ENCODE measurements around the gene LCOR.
"Not testable (repeated sequence)": the region's sequence is repeated elsewhere in the genome, so short reads cannot be mapped to it uniquely, and the experiment has no call there.

The LCOR gene

GRCh38 chr10:97016728-97017473, 184.8 kb downstream of the LCOR start:
- no peak for DNase-seq

DNA sequence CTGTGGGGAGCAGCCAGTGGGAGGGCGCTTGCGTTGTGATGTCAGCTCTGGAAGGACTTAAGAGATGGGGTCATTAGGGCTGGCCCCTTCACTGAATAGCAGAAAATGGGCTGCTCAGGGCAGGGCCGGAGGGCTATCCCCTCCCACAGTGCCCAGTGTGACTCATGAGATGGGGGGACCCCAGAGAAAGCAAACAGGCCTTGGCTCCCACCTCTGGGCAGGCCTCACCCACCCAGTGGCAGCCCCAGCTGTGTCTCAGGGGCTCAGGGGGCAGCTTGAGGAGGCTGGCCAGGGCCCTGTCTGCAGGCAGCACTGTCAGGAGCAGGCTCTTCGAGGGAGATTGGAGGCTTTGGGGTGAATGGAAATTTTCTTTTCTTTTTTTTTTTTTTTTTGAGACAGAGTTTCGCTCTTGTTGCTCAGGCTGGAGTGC, 185.4 kb downstream of the LCOR start:
- DNase-seq, result no peak

DNA sequence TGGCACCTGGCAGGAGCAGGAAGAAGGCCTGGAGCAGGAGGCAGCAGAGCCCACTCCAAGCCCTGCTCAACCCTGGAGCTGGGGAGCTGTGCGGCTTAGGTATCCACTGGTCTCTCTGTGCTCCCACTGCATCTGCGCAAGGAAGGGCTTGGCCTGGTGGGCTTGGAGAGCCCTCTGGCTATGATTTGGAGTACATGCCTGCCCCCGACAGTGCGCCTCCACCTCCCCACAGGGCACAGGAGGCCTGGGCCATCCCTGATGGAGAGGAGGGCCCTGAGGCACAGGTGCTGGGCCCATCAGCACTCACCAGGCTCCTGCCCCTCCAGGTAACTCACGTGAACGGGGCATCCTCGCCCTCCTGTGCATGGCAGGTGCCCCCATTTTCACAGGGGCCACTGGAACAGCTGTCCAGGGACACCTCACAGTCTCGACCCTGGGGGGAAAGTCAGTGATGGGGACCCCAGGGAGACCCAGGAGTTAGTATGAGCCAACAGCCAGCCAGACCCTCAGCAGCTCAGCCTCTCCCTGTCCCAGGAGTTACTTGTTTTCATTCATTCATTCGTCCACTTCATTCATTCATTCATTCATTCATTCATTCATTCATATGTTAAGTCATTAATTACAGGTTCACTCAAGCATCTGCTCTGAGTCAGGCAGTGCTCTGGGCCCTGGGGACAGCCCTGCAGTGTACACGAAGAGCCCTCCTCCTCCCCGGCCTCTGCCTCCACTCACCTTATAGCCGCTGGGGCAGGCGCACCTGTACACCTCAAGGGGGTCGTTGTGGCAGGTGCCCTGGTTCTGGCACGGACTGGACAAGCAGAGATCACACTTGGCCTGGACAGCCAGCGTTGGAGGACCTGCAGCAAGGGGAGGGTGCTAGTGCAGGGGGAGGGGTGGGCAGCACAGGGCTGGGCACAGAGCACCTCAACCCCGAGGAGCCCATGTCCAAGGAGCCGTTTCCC, 186.4 kb downstream of the LCOR start:
- no peak for DNase-seq

DNA sequence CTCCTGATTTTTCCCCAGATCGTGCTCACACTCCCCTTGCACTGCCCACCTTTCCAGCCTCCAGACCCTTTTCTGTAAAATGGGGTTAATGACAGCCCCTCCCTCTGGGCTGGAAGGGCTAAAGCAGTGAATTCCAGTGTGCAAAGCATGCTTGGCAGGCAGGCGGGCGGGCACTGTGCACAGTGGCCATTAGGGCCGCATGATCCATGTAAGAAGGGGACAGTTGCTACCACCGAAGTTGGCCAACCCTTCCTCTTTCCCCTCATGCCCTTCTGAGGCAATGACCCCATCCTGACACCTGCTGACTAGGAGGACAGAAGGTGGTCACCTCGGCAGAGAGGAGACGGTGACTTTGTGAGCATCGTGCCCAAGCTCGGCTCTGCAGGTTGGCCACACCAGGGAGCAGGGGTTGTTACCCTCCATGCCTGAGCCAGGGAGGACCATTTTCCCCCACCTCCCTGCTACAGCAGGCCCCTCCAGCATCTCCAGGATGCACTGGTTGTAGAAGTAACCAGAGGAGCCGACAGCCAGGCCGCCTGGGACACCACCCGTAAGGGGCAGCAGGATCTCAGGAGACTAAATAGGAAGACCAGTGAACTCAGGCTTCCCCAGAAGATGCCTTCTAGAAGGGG, 187.2 kb downstream of the LCOR start:
- no peak for DNase-seq

DNA sequence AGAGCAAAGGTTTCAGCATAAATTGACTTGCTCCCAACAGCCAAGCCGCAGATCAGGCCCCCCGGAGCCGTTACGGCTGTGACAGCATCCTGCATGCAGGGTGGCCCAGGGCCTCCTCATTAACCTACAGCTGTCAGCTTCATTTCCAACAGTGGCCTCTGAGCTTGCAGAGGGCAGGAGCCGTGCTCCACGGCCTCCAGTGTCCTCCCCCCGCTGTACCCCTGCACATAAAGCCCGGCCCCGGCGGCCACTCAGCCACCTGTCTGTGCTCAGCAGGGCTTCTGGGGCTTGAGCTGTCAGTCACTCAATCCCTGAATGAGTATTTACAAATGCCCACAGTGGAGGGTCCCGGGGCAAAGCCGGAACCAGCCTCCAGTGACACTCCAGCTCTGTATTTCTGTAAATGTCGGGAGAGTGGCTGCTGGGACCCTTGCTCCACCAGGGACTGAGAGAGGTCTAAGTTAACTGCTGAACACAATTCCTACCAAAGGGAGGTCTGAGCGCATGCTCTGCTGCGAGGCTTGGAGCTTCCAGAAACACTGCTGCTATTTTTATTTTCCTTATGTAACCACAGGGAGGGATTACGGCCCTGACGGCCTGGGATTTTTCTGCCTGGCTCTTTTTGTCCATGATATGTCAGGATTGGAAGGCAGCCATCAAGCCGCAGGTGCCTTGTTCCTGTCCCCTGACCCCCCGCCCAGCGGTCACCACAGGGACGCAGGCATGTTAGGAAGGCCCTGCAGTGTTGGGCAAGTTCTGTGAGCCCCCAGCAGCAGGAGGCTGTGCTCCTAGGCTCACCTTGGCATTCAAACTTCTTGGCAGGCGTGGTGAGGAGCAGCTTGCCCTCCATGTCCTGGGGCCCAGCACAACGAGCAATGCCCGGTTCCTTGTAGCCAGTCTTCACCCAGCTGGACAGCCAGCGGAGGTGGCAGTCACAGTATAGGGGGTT, 188.6 kb downstream of the LCOR start:
- peak; percentile 82 to 93 for DNase-seq

DNA sequence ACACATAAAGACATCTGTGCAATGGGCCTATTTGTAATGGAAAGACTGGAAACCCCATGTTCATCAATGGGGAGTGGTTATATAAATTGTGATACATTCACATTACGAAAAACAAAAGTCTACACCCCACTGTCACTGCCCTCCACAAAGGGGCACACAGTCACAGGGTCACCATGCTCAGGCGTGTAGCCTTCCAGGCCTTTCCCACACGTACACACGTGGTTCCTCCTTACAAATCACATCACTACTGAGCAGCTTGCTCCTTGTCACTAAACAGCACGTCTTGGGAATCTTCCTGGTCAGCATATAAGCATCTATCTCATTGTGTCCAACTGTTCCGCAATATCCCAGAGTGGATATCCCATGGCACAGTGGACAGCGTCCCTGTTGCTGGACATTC, 190.5 kb downstream of the LCOR start:
- no peak for DNase-seq

- no peak for DNase-seq
Observed at GRCh38 chr10:97023401-97024167, 191.5 kb downstream of the LCOR start.

DNA sequence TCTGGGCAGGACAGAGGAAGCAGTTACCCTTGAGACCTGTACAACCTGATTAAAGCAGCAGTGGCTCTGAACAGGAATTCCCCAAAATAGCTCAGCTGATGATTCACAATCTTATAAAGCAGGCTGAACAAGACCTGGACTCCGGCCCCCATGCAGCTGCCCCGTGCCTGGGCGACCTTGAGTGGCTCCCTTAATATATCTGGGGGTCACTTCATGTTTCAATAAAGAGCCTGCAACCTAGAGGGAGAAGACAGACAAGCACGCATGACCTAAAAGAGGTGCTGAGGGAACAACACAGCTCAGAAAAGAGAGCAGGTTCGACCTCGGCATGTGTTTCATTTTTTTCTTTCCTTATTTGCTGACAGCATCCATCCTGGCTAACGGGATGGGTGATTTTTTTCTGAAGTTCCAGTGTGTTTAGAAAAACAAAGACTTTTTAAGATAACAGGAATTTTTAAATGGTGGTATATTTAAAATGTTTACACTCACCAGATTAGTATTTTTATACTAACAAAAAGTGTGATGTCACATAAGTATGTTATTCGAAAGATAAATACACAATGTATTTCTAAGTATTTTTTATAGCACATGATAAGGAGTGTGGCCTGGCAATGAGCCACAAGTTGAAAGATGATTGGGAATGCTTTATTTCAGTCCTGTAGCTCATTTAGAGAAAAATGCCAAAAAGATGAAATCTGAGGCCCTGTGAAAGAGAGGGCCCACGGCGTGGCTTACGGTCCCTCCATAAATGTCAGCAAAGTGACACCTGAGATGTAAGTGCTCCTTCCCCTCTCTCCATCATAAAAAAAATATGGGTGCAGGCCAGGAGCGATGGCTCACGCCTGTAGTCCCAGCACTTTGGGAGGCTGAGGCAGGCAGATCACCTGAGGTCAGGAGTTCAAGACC, 192.3 kb downstream of the LCOR start:
- DNase-seq, result no peak

DNA sequence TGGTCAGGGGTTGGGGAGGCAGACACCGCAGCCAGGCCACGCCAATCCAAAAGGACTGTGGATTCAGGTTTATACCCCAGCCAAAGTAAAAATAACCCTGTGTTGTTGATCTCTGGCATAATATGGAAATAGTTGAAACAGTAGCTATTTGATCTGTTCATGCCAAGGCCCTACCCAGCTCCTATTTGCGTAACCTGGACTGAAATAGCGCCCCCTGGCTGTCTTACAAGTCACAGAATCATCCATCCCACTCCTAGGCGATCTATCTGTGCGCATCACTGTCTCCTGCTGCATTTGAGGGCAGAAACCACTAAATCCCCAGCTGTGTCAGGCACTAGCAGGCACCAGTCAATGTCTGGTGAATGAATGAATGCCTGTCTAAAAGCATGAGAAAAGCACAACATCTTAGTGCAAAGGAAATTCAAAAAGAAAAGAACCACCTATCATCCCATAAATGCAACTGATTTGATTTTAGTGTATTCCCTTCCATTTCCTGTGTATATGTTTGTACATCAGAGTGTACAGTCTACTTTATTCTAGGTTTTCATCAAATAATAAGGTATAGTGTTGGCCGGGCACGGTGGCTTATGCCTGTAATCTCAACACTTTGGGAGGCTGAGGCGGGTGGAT, 193.6 kb downstream of the LCOR start:
- peak; percentile 64 to 84 for DNase-seq

- DNase-seq, result no peak
Observed at GRCh38 chr10:97028126-97028831, 196.2 kb downstream of the LCOR start.

DNA sequence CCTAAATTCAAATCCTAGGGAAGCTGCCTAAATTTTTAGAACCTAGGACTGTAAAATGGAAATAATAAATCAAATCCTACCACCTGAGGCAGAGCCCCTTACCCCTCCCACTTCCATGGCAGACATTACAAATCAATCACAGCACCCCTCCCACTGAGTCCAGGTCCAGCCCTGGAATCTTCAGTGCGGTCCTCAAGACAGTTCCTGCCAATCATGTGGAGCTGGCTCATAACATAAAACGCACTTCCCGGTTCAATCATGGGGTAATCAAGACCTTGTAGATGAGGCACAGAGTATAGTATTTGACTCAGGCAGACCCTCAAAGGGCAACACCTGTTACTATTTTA, 196.7 kb downstream of the LCOR start:
- no peak for DNase-seq

DNA sequence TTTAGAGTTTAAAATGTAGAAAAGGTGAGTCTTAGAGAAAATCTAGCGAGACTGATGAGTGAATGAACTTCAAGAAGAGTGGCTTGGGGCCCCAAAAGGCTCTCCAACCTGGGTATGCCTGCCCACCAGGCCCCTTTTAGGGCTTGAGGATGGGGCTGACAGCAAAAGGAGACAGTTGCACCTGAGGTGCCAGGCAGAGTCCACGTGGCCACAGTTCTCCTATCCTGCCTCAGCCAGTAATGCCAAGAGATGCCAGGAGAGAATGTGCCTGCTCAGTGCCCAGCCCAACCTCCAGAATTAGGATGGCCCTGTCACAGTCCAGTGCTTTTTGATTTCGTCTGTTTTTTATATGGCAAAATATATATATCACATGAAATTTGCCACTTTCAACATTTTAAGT, 197.2 kb downstream of the LCOR start:
- no peak for DNase-seq

DNA sequence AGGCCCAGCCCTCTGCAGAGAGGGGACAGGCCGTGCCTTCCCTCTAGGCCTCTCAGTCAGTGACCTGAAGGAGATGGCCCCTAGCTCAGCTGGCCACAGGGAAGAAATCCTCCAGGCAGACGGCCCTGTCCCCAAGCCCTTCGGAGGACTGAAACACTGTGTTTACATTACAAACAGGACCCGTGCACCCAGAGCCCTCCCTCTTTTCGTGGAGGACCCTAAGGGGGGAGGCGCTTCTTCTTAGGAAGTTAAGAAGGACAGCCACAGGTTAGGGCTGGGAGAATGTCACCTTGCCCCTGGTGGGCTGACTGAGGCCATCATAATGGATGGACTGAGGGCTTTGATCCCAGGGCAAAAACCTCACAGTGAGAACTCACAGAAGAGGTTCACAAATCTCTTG, 198.8 kb downstream of the LCOR start:
- no peak for DNase-seq

DNA sequence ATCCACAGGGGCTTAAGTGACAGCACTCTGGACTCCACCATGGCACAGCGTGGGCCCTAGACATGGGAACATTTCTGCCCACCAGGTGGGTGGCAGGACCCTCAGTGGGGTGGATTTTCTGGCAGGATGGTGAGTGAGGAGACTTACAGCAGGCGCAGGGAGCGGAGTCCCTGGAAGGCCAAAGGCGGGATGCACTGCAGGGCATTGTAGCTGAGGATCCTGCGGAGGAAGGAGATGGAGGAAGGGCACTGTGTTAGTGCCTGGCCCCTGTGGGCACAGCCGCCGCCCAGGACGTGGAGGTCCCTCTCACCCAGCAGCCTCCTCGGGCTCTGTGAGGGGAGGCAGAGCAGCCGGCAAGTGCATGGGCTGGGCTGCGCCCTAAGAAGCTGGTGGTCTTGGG, 199.4 kb downstream of the LCOR start:
- no peak for DNase-seq

- peak in 1 of 2 experiments; percentile 67 for DNase-seq
Observed at GRCh38 chr10:97032624-97033023, 200.5 kb downstream of the LCOR start.

GRCh38 chr10:97033841-97034240, 201.7 kb downstream of the LCOR start:
- not testable (repeated sequence) for DNase-seq

DNA sequence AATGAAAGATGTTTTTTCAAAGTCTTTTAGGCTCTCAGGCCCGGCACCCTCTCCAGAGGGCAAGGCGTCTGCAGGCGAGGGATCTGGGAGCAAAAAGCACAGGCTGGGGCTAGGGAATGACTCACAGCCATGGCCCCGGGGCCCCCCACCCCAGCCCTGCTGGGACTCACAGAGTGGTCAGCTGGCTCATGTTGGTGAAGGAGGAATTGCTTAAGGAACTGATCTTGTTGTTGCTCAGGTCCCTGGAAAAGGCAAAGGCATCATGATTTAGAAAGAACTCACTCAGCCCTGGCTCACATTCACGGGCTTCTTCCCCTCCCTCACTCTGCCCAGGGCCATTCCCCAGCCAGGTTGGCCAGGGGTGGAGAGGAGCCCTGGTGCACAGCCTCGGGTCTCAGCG, 202.2 kb downstream of the LCOR start:
- DNase-seq, result no peak

DNA sequence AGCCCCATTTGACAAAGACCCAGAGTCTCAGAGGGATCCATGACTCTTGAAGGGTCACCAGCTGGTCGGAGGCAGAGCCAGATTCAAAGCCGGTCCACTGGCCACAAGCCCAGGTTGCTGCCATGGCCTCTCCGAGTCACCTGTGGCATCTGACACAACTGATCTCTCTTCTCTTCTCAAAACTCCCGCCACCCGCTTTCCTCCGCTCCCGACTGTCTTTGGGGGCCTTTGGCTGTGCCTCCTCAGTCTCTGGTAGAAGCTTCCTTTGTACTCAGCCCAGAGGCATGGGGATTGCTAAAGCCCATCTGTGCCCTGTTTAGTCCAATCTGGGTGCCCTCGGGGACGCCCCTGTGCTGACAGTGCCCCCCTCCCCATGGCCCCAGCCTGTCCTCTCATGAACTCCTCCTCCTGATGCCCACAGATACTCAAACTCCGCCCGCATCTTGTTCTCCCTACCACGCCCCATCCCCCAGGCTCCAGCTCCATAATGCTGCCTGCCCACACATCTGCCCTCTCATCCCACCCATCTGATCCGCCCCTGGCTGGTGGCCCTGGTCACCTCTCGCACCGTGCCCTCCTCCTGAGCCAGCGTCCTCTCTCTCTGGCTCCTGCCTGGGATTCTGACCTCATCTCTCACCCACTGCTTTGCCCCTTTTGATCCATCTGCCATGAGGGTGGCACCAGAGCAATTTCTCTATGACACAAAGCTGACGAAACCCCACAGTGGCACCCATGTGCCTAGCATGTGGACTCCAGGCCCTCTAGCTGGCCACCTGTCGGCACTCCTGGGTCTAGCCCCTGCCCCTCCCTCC, 203.1 kb downstream of the LCOR start:
- no peak for DNase-seq
